ENCODE results near the gene AZU1. TPM values are rescaled to one million over a fixed set of nuclear protein-coding genes. Genes with fewer than 3 reads are reported as not detected.

AZU1 gene
- total RNA-seq, 4 donors from 2014 or later: 0.42 TPM; not detected in 3

DNA sequence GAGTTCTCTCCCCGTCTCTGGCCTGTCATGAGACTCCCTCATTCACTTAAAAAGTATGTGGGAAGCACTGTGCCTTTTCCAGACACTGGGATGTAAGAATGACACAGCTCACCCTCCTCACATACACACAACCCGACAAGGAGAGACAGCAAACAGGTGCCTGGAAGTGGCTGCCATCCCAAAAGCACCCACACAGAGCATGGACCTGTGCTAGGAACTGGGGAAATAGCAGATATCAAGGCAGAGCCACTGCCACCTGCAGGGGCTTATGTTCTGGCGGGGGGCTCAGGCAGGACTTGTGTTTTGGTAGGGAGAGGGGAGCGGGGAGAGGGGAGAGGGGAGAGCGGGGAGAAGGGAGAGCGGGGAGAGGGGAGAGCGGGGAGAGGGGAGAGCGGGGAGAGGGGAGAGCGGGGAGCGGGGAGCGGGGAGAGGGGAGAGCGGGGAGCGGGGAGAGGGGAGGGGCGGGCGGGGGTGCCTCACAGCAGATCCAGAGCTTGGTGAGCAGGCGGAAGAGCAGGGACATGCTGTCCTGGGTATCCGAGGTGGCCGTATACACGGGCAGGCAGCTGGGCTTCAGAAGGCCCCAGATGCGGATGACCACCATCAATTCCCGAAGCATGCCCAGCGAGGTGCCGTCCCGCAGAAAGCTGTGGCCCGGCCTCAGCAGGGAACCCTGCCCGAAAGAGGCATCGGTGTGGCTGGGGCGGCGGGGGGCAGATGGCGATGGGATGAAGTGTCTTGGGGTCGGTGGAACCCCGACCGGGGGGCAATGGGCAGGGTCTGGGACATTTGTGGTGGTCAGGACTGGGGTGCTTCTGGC lies 44.0 kb downstream of the AZU1 start:
- H3K36me3 ChIP-seq: peaks cover 0 to 89% (median 0%) of the 10 kb centered on the region in 3 donors

DNA sequence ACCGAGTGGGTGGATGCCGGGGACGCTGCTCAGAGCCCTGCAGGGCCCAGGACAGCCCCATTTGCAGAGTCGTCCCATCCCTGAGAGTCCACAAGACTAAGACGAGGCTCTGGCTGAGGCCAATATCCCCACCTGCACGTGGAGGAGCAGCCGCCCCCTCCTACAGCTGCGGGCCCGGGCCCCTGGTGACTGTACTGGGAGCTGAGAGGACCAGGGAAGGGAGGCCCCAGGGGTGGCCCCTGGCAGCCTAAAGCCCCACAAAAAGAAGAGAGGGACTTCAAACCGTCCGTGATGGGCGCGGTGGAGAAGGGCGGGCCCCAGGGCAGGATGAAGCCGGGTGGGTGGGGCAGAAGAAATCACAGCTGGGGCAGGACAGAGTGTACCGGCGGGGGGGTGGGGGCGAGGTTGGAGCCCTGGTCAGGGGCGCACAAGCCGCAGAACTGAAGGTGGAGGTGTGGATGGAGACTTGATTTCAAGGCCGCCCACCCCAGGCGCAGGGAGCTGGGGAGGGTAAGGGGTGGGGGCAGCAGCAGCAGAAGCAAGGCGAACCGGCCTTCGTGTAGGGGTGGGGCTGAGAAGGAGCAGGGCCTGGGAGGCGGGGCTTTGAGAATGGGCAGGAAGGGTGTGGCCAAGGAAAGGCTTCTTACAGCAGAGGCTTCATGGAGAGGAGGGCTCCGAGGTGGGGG lies 44.8 kb downstream of the AZU1 start:
- H3K4me1 ChIP-seq: peaks cover 0 to 43% (median 13%) of the 10 kb centered on the region in 4 donors
- WGBS, 2 donors: 69 to 73% methylated on average over 26 of the region's 27 CpGs
- peaks cover 0 to 93% (median 0%) of the 10 kb centered on the region in 3 donors for H3K36me3 ChIP-seq
- peak overlapping the region; percentile 69 to 83 (median 76) for H3K27ac ChIP-seq
- peak overlapping the region in 1 of 4 donors; percentile 27 for H3K4me3 ChIP-seq
- DNase-seq (ENCODE audit: low spot score in 2 of 2): peak in 1 of 2 donors; percentile 47
- TF ChIP-seq EP300 (IDR thresholded peaks at IDR 0.05): no peak
- TF ChIP-seq, protein P1, sequence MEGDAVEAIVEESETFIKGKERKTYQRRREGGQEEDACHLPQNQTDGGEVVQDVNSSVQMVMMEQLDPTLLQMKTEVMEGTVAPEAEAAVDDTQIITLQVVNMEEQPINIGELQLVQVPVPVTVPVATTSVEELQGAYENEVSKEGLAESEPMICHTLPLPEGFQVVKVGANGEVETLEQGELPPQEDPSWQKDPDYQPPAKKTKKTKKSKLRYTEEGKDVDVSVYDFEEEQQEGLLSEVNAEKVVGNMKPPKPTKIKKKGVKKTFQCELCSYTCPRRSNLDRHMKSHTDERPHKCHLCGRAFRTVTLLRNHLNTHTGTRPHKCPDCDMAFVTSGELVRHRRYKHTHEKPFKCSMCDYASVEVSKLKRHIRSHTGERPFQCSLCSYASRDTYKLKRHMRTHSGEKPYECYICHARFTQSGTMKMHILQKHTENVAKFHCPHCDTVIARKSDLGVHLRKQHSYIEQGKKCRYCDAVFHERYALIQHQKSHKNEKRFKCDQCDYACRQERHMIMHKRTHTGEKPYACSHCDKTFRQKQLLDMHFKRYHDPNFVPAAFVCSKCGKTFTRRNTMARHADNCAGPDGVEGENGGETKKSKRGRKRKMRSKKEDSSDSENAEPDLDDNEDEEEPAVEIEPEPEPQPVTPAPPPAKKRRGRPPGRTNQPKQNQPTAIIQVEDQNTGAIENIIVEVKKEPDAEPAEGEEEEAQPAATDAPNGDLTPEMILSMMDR (IDR thresholded peaks at IDR 0.05): no peak
- no peak for TF ChIP-seq POLR2A (IDR thresholded peaks at IDR 0.05)
- H3K27me3 ChIP-seq: no peaks in the 10 kb centered on the region
- H3K9me3 ChIP-seq: no peaks in the 10 kb centered on the region

More for the DNA sequence above, 44.0 kb downstream of the AZU1 start:
- Histone ChIP-seq H3K4me3 (no peak overlapping the region), H3K9me3 (no peaks in the 10 kb centered on the region), H3K27ac (peak overlapping the region; percentile 74 to 90 (median 80)), H3K4me1 (peaks cover 0 to 43% (median 13%) of the 10 kb centered on the region in 4 donors), H3K27me3 (no peaks in the 10 kb centered on the region)
- TF ChIP-seq, protein P1 (IDR thresholded peaks at IDR 0.05): no peak
- TF ChIP-seq EP300 (IDR thresholded peaks at IDR 0.05) (no peak), POLR2A (IDR thresholded peaks at IDR 0.05) (no peak)
- WGBS, 2 donors: 86 to 90% methylated on average over 22 to 23 of the region's 33 CpGs
- DNase-seq (ENCODE audit: low spot score in 2 of 2): no peak

DNA sequence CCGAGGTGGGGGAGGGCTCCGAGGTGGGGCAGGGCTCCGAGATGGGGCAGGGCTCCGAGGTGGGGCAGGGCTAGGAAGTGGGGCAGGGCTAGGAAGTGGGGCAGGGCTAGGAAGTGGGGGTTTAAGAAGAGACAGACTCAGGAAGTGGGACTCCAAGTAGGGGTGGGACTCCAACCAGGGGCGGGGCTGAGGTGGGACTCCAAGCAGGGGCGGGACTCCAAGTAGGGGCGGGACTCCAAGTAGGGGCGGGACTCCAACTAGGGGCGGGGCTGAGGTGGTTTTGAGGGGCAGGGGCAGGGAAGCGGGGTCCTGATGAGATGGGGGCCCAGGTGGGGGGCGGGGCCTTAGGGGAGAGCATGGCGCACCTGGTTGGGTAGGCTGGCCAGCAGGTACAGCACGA lies 45.4 kb downstream of the AZU1 start:
- no peaks in the 10 kb centered on the region for H3K9me3 ChIP-seq

DNA sequence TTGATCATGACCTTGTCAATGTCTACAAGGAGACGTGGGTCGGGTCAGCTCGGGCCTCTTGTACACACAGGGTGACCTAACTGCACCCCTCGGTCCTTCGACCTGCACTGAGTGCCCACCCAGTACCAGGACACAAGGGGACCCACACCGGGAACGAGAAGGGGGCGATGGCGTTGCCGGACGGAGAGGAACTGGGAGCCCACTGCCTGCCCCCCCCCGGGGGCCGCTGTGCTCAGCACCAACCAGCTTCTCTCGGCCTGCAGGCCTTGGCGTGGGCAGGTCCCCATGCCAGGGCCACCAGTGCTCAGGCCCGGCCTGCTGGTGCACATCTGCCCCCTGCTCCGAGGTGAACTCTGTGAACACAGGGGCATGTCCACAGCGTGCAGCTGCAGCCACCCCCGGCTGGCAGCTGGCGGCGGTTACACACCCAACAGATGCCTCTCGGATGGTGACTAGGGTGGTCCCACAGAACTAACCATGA lies 46.0 kb downstream of the AZU1 start:
- peaks cover 0 to 86% (median 0%) of the 10 kb centered on the region in 3 donors for H3K36me3 ChIP-seq
- H3K27ac ChIP-seq: peak overlapping the region in 2 of 4 donors; percentile 33 to 78
- H3K4me3 ChIP-seq: no peak overlapping the region
- TF ChIP-seq EP300 (IDR thresholded peaks at IDR 0.05): no peak
- no peak for TF ChIP-seq POLR2A (IDR thresholded peaks at IDR 0.05)
- H3K4me1 ChIP-seq: peaks cover 0 to 36% (median 12%) of the 10 kb centered on the region in 4 donors
- WGBS, 2 donors: 88 to 92% methylated on average over 13 to 22 of the region's 22 CpGs
- no peak for DNase-seq (ENCODE audit: low spot score in 2 of 2)
- no peaks in the 10 kb centered on the region for H3K9me3 ChIP-seq
- no peaks in the 10 kb centered on the region for H3K27me3 ChIP-seq

More for the DNA sequence above, 45.4 kb downstream of the AZU1 start:
- peak overlapping the region in 1 of 4 donors; percentile 27 for H3K4me3 ChIP-seq
- 92 to 94% methylated on average over 9 of the region's 13 CpGs for WGBS, 2 donors
- no peak for DNase-seq (ENCODE audit: low spot score in 2 of 2)
- H3K27me3 ChIP-seq: no peaks in the 10 kb centered on the region
- H3K36me3 ChIP-seq: peaks cover 0 to 88% (median 0%) of the 10 kb centered on the region in 3 donors
- peak overlapping the region in 2 of 4 donors; percentile 33 to 78 for H3K27ac ChIP-seq
- H3K4me1 ChIP-seq: peaks cover 0 to 41% (median 13%) of the 10 kb centered on the region in 4 donors
- TF ChIP-seq EP300 (IDR thresholded peaks at IDR 0.05) (no peak), POLR2A (IDR thresholded peaks at IDR 0.05) (no peak)
- TF ChIP-seq, protein P1 (IDR thresholded peaks at IDR 0.05): no peak

DNA sequence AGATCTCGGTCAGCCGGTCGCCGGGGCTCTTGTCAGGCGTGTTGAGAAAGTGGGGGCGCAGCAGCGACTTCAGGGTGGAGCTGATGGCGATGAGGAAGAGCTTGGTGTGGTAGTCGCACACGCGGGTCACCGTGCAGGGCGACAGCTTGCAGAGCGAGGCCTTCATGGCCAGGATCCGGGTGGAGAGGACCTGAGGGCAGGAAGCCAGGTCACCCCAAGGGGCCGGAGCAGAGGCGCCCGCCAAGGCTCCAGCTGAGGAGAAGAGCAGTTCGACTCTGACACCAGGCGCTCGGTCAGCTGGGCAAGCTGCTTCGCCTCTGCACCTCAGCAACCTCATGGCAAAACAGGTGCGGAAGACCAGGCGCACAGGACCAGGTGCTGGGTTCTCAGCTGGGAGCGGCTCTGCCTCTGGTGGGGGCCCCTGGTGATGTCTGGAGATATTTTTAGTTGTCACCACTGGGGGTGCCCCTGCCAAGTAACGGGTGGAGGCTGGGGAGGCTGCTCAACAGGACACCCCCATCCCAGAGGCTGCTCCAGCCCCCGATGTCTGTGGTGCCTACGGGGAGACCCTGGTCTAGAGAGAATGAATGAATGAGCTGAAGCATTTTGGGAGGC lies 47.7 kb downstream of the AZU1 start:
- TF ChIP-seq, protein P1 (IDR thresholded peaks at IDR 0.05): no peak
- no peak for TF ChIP-seq EP300 (IDR thresholded peaks at IDR 0.05)
- TF ChIP-seq POLR2A (IDR thresholded peaks at IDR 0.05): no peak
- DNase-seq (ENCODE audit: low spot score in 2 of 2): no peak
- Histone ChIP-seq H3K4me1 (peaks cover 0 to 19% (median 3%) of the 10 kb centered on the region in 4 donors), H3K36me3 (peaks cover 0 to 85% (median 5%) of the 10 kb centered on the region in 3 donors), H3K27me3 (no peaks in the 10 kb centered on the region), H3K9me3 (no peaks in the 10 kb centered on the region), H3K4me3 (no peak overlapping the region), H3K27ac (no peak overlapping the region)
- 88 to 93% methylated on average over 22 to 28 of the region's 28 CpGs for WGBS, 2 donors
